ENCODE results near the gene TMOD1.

DNA sequence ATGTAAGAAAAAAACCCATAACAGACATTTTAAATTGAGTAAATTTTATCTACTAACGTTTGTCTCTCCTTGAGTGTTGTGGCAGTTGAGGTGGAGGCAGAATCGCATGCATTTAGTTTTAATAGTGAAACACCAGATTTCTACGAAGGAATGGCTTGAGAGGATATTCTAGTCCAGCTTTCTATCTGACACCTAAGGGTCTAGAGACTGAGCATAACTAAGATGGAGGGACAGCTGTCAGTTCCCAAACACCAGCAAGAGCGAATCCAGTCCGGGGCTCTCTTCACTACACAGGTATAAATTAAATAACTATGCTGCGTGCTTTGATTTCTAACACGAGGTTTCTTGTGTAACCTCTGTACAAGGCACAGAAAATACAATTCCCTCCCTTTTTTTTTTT is 133.6 kb downstream of the TMOD1 start:
- TF ChIP-seq POLR2A (IDR thresholded peaks at IDR 0.05), result no peak
- TF ChIP-seq, protein P1, sequence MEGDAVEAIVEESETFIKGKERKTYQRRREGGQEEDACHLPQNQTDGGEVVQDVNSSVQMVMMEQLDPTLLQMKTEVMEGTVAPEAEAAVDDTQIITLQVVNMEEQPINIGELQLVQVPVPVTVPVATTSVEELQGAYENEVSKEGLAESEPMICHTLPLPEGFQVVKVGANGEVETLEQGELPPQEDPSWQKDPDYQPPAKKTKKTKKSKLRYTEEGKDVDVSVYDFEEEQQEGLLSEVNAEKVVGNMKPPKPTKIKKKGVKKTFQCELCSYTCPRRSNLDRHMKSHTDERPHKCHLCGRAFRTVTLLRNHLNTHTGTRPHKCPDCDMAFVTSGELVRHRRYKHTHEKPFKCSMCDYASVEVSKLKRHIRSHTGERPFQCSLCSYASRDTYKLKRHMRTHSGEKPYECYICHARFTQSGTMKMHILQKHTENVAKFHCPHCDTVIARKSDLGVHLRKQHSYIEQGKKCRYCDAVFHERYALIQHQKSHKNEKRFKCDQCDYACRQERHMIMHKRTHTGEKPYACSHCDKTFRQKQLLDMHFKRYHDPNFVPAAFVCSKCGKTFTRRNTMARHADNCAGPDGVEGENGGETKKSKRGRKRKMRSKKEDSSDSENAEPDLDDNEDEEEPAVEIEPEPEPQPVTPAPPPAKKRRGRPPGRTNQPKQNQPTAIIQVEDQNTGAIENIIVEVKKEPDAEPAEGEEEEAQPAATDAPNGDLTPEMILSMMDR (IDR thresholded peaks at IDR 0.05), result no peak
- TF ChIP-seq POLR2AphosphoS5 (IDR thresholded peaks at IDR 0.05; ENCODE audit: insufficient read depth in 1 of 2, low read depth in 1 of 2), result no peak

All from vagina (tissue), 2 donors.